Stimulated activated naive CD8-positive, alpha-beta T cell treated with anti-CD3 and anti-CD28 coated beads, Interleukin-15, amount 100 ng/mL, for 72 hours (primary cell): ENCODE results near the gene ZFP69B.
A peak's percentile ranks its signal among the peaks of the same experiment; 100 is the strongest.

Source experiments
- ATAC-seq: fragments of 150-1000 bp; cut with Tn5 transposase; 2 replicates; pipeline ENCODE4 v1.10.0; 2021; ENCODE audit warnings: mild to moderate bottlenecking, moderate library complexity
- DNase-seq, 2 donors: peaks; one replicate each; pipeline ENCODE4 v3.0.0; 2021 to 2022
- H3K27ac Mint-ChIP-seq, 2 donors: one replicate each; pipeline ENCODE4 v1.8.0; 2022; ENCODE audit warnings: mild to moderate bottlenecking in 2 of 2, mixed read lengths in 2 of 2, moderate library complexity in 2 of 2
- H3K27me3 Mint-ChIP-seq: one replicate; pipeline ENCODE4 v1.8.0; 2022; ENCODE audit warnings: mixed read lengths
- H3K4me1 Mint-ChIP-seq: one replicate; pipeline ENCODE4 v1.8.0; 2022; ENCODE audit warnings: mild to moderate bottlenecking, mixed read lengths
- H3K4me3 Mint-ChIP-seq, 2 donors: one replicate each; pipeline ENCODE4 v1.8.0; 2022; ENCODE audit warnings: mild to moderate bottlenecking in 2 of 2, mixed read lengths in 2 of 2, moderate library complexity in 1 of 2
- H3K9me3 Mint-ChIP-seq, 2 donors: one replicate each; pipeline ENCODE4 v1.8.0; 2022; ENCODE audit warnings: mixed read lengths in 2 of 2

Gene ZFP69B

GRCh38 chr1:40449684-40450494 lies at the start of gene ZFP69B:
TSS of gene ZFP69B (plus strand) at chr1:40450476. CDS start at chr1:40450962, 486 bp downstream.
- Mint-ChIP-seq H3K27me3 (no peaks in the 10 kb centered on the region), H3K4me1 (peaks cover 53% of the 10 kb centered on the region), H3K9me3 (peaks cover 36 to 45% of the 10 kb centered on the region in 2 donors), H3K4me3 (peak within 1 kb of the TSS; percentile 82 to 84), H3K27ac (peak within 1 kb of the TSS; percentile 97 to 98)
- peak; percentile 96 for DNase-seq
- peak; percentile 81 for ATAC-seq

- H3K27ac Mint-ChIP-seq: peak overlapping the region; percentile 77 to 91
- no peaks in the 10 kb centered on the region for H3K27me3 Mint-ChIP-seq
- peaks cover 92% of the 10 kb centered on the region for H3K4me1 Mint-ChIP-seq
- DNase-seq: no peak
- ATAC-seq: no peak
- peak overlapping the region; percentile 59 to 67 for H3K4me3 Mint-ChIP-seq
- no peaks in the 10 kb centered on the region for H3K9me3 Mint-ChIP-seq
Measured at GRCh38 chr1:40401473-40402201, 48.6 kb upstream of the ZFP69B start.

GRCh38 chr1:40404670-40405462 lies 45.4 kb upstream of the ZFP69B start:
- Mint-ChIP-seq H3K9me3 (no peaks in the 10 kb centered on the region), H3K27ac (peak overlapping the region; percentile 78 to 96), H3K4me1 (peaks cover 74% of the 10 kb centered on the region), H3K4me3 (peak overlapping the region; percentile 64 to 71), H3K27me3 (no peaks in the 10 kb centered on the region)
- DNase-seq: no peak
- ATAC-seq: peak; percentile 27

- Mint-ChIP-seq H3K9me3 (no peaks in the 10 kb centered on the region), H3K27me3 (no peaks in the 10 kb centered on the region), H3K4me3 (peak overlapping the region in 1 of 2 donors; percentile 12), H3K4me1 (peaks cover 65% of the 10 kb centered on the region), H3K27ac (peak overlapping the region; percentile 78 to 80)
- ATAC-seq (no peak), DNase-seq (no peak)
Measured at GRCh38 chr1:40405812-40406211, 44.5 kb upstream of the ZFP69B start.

- H3K27ac Mint-ChIP-seq: no peak overlapping the region
- no peak for ATAC-seq
- no peaks in the 10 kb centered on the region for H3K9me3 Mint-ChIP-seq
- no peaks in the 10 kb centered on the region for H3K27me3 Mint-ChIP-seq
- no peak overlapping the region for H3K4me3 Mint-ChIP-seq
- DNase-seq: no peak
- H3K4me1 Mint-ChIP-seq: peaks cover 56% of the 10 kb centered on the region
Measured at GRCh38 chr1:40407453-40407852, 42.8 kb upstream of the ZFP69B start.

GRCh38 chr1:40409467-40409866 lies 40.8 kb upstream of the ZFP69B start:
- Mint-ChIP-seq H3K27me3 (no peaks in the 10 kb centered on the region), H3K4me3 (no peak overlapping the region), H3K4me1 (peaks cover 56% of the 10 kb centered on the region), H3K27ac (no peak overlapping the region), H3K9me3 (no peaks in the 10 kb centered on the region)
- ATAC-seq (no peak), DNase-seq (no peak)

GRCh38 chr1:40411294-40411693 lies 39.0 kb upstream of the ZFP69B start:
- Mint-ChIP-seq H3K4me1 (peaks cover 46% of the 10 kb centered on the region), H3K9me3 (no peaks in the 10 kb centered on the region), H3K27me3 (no peaks in the 10 kb centered on the region), H3K4me3 (no peak overlapping the region), H3K27ac (no peak overlapping the region)
- ATAC-seq (no peak), DNase-seq (no peak)

GRCh38 chr1:40411843-40412242 lies 38.4 kb upstream of the ZFP69B start:
- Mint-ChIP-seq H3K4me1 (peaks cover 44% of the 10 kb centered on the region), H3K27me3 (no peaks in the 10 kb centered on the region), H3K4me3 (peak overlapping the region in 1 of 2 donors; percentile 7), H3K27ac (peak overlapping the region; percentile 63 to 91), H3K9me3 (no peaks in the 10 kb centered on the region)
- ATAC-seq (no peak), DNase-seq (no peak)

GRCh38 chr1:40413527-40414252 lies 36.6 kb upstream of the ZFP69B start:
- H3K27ac Mint-ChIP-seq: peak overlapping the region in 1 of 2 donors; percentile 48
- H3K4me1 Mint-ChIP-seq: peaks cover 52% of the 10 kb centered on the region
- DNase-seq: no peak
- ATAC-seq: no peak
- H3K4me3 Mint-ChIP-seq: no peak overlapping the region
- H3K27me3 Mint-ChIP-seq: no peaks in the 10 kb centered on the region
- H3K9me3 Mint-ChIP-seq: no peaks in the 10 kb centered on the region

- no peak for DNase-seq
- no peaks in the 10 kb centered on the region for H3K27me3 Mint-ChIP-seq
- ATAC-seq: peak; percentile 70
- H3K9me3 Mint-ChIP-seq: no peaks in the 10 kb centered on the region
- H3K27ac Mint-ChIP-seq: peak overlapping the region in 1 of 2 donors; percentile 54
- H3K4me3 Mint-ChIP-seq: no peak overlapping the region
- H3K4me1 Mint-ChIP-seq: peaks cover 57% of the 10 kb centered on the region
Measured at GRCh38 chr1:40414331-40414730, 35.9 kb upstream of the ZFP69B start.

- Mint-ChIP-seq H3K27me3 (no peaks in the 10 kb centered on the region), H3K4me3 (no peak overlapping the region), H3K9me3 (no peaks in the 10 kb centered on the region), H3K27ac (peak overlapping the region in 1 of 2 donors; percentile 35), H3K4me1 (peaks cover 67% of the 10 kb centered on the region)
- ATAC-seq (no peak), DNase-seq (no peak)
Measured at GRCh38 chr1:40416709-40417108, 33.6 kb upstream of the ZFP69B start.

- peak overlapping the region; percentile 48 to 60 for H3K27ac Mint-ChIP-seq
- DNase-seq (no peak), ATAC-seq (peak; percentile 19)
- H3K27me3 Mint-ChIP-seq: no peaks in the 10 kb centered on the region
- H3K4me1 Mint-ChIP-seq: peaks cover 41% of the 10 kb centered on the region
- H3K9me3 Mint-ChIP-seq: no peaks in the 10 kb centered on the region
- no peak overlapping the region for H3K4me3 Mint-ChIP-seq
Measured at GRCh38 chr1:40421431-40422384, 28.6 kb upstream of the ZFP69B start.

- peaks cover 32% of the 10 kb centered on the region for H3K4me1 Mint-ChIP-seq
- H3K27me3 Mint-ChIP-seq: no peaks in the 10 kb centered on the region
- H3K27ac Mint-ChIP-seq: peak overlapping the region in 1 of 2 donors; percentile 28
- DNase-seq (no peak), ATAC-seq (no peak)
- no peaks in the 10 kb centered on the region for H3K9me3 Mint-ChIP-seq
- no peak overlapping the region for H3K4me3 Mint-ChIP-seq
Measured at GRCh38 chr1:40422630-40423263, 27.5 kb upstream of the ZFP69B start.

- H3K9me3 Mint-ChIP-seq: no peaks in the 10 kb centered on the region
- H3K4me3 Mint-ChIP-seq: no peak overlapping the region
- H3K27ac Mint-ChIP-seq: no peak overlapping the region
- ATAC-seq: no peak
- no peaks in the 10 kb centered on the region for H3K27me3 Mint-ChIP-seq
- H3K4me1 Mint-ChIP-seq: peaks cover 27% of the 10 kb centered on the region
- DNase-seq: no peak
Measured at GRCh38 chr1:40423264-40423642, 27.0 kb upstream of the ZFP69B start.
